Sciatic nerve (tissue), 2 donors: ENCODE data around the gene LRP2. TPM values are rescaled to one million over a fixed set of nuclear protein-coding genes. Genes with fewer than 3 reads are reported as not detected.
"Not testable (repeated sequence)": the region's sequence is repeated elsewhere in the genome, so short reads cannot be mapped to it uniquely, and the experiment has no call there.

ENCODE experiments used
- ATAC-seq: fragments of 200-7000 bp; cut with Tn5 transposase; one replicate; pipeline ENCODE4 v1.9.1; 2020; ENCODE audit warnings: mild to moderate bottlenecking, moderate library complexity
- DNase-seq: peaks from one replicate; pipeline ENCODE4 v3.0.0-alpha.2; 2020; ENCODE audit warnings: low spot score
- intact Hi-C: fragments of 100-400 bp; cut with DNase I; formaldehyde crosslinking; loops from one replicate; pipeline ENCODE4 v1.14.2; 2022
- total RNA-seq: library from RNA; stranded (reverse); fragmentation: NEBNext Ultra II Directional; extraction: Animal tissue kit (Norgen Biotek cat#: 25700); gene quantifications from one replicate; pipeline ENCODE4 v1.2.1, GENCODE V29; 2021
- donor health status: DM: no; HTN: no; CAD: no.
- donor health status: DM: no; HTN: no; CAD: no.

The LRP2 gene
- total RNA-seq, 1 donor from 2014 or later: 0.89 TPM

GRCh38 chr2:169351725-169352124, 10.6 kb downstream of the LRP2 start:
- ATAC-seq (no peak), DNase-seq (no peak)
- intact Hi-C loops: no loop called here

DNA sequence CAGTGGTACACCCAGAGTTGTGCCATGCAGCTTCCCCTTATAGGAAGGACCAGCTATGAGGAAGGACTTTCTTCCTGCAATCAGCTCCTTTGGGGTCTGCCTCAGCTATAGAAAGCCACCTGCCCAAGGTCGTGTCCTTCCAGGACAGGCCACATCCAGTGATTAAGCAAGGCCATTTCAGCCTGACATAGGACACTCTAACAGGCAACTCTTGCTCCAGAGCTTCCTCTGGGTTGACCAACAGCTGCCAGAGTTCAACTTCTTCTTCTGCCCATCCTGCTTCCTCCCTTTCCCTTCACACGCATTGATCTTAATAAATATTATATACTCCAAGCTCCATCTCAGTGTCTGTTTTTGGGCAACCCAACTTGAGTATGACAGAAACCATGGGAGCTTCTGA, 12.8 kb downstream of the LRP2 start:
- intact Hi-C loops: no loop called here
- DNase-seq (no peak), ATAC-seq (no peak)

- DNase-seq (no peak), ATAC-seq (no peak)
- intact Hi-C loops: no loop called here
Measured at GRCh38 chr2:169348321-169349024, 13.9 kb downstream of the LRP2 start.

GRCh38 chr2:169345486-169346437, 16.6 kb downstream of the LRP2 start:
- DNase-seq (no peak), ATAC-seq (no peak)
- intact Hi-C loops: no loop called here

GRCh38 chr2:169344736-169345485, 17.4 kb downstream of the LRP2 start:
- DNase-seq (no peak), ATAC-seq (no peak)
- intact Hi-C loops: no loop called here

GRCh38 chr2:169343202-169343601, 19.1 kb downstream of the LRP2 start:
- DNase-seq: no peak
- ATAC-seq: no peak
- intact Hi-C loops: no loop called here

DNA sequence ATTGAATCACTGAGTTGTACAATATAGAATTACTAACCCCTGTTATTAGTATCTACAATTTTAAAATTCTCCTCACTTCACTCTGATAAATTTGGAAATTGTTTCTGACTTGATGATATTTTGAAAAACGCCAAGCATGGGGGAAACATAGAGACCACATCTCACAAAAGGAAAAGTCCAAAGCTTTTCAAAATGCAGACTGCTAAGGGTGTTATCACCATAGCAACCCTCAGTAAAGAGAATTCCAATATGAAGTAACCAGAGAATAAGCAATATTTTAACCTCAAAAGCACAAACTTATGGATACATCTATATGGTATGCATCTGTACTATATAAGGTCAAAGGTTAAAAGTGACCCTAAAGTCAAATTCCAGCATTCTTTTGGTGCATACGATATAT, 22.7 kb downstream of the LRP2 start:
- intact Hi-C loops: no loop called here
- DNase-seq: no peak
- no peak for ATAC-seq

DNA sequence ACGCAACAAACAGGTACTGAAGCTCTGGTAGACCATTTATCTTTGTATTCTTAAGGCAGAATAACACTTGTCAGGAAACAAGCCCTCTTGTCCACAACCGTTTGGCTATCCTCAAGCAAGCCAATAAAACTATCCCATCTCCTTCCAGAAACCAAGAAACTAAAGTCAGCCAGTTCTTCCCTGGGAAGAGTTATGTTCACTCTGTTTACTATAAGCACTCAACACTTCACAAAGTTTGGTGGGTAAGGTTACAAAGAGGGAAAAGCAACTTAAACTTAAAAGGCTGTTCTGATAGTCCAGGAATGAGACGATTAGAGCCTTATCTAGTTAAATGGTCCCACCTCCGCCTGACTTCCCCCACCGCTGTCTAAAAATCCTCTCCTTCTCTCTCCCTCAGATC, 25.6 kb downstream of the LRP2 start:
- ATAC-seq: no peak
- intact Hi-C loops: no loop called here

GRCh38 chr2:169330555-169331198, 31.7 kb downstream of the LRP2 start:
- intact Hi-C loops: no loop called here
- DNase-seq (no peak), ATAC-seq (no peak)

More for the DNA sequence above, 25.6 kb downstream of the LRP2 start:
- DNase-seq: no peak

GRCh38 chr2:169329688-169330554, 32.4 kb downstream of the LRP2 start:
- DNase-seq (no peak), ATAC-seq (no peak)
- intact Hi-C loops: no loop called here

GRCh38 chr2:169328785-169329184, 33.5 kb downstream of the LRP2 start:
- no peak for ATAC-seq
- DNase-seq: no peak
- intact Hi-C loops: no loop called here

DNA sequence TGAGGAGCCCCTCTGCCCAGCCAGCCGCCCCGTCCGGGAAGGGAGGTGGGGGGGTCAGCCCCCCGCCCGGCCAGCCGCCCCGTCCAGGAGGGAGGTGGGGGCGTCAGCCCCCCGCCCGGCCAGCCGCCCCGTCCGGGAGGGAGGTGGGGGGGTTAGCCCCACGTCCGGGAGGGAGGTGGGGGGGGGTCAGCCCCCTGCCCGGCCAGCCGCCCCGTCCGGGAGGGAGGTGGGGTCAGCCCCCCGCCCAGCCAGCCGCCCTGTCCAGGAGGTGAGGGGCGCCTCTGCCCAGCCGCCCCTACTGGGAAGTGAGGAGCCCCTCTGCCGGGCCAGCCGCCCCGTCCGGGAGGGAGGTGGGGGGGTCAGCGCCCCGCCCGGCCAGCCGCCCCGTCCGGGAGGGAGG, 34.5 kb downstream of the LRP2 start:
- DNase-seq, ATAC-seq, intact Hi-C loops: not testable (repeated sequence)

- ATAC-seq, DNase-seq, intact Hi-C loops: not testable (repeated sequence)
Measured at GRCh38 chr2:169325886-169326285, 36.4 kb downstream of the LRP2 start.

GRCh38 chr2:169324581-169325260, 37.6 kb downstream of the LRP2 start:
- ATAC-seq (no peak), DNase-seq (no peak)
- intact Hi-C loops: no loop called here

DNA sequence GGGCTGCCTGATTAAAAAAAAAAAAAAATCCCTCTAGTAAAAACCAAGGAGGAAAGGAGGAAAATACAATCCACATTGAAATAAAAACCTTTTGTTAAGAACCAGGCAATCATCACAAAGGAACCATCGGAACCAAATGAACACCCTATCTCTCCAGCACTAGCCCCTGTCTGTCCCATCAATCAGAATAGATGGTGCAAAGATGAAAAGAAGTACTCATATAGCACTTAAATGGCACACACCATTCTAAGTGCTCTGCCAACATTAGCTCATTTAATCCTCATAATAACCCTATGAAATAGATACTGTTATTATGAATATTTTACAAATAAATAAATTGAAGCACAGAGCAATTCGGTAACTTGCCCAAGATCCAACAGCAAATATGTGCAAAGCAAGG, 38.5 kb downstream of the LRP2 start:
- intact Hi-C loops: no loop called here
- DNase-seq (no peak), ATAC-seq (no peak)

- intact Hi-C loops: no loop called here
- DNase-seq (no peak), ATAC-seq (no peak)
Measured at GRCh38 chr2:169320561-169320960, 41.8 kb downstream of the LRP2 start.

GRCh38 chr2:169315357-169315756, 47.0 kb downstream of the LRP2 start:
- intact Hi-C loops: no loop called here
- no peak for DNase-seq
- no peak for ATAC-seq

DNA sequence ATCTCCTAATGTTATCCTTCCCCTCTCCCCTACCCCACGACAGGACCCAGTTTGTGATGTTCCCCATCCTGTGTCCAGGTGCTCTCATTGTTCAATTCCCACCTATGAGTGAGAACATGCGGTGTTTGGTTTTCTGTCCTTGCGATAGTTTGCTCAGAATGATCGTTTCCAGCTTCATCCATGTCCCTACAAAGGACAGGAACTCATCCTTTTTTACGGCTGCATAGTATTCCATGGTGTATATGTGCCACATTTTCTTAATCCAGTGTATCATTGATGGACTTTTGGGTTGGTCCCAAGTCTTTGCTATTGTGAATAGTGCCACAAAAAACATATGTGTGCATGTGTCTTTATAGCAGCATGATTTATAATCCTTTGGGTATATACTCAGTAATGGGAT, 54.0 kb downstream of the LRP2 start:
- ATAC-seq, DNase-seq, intact Hi-C loops: not testable (repeated sequence)
